ENCODE measurements around the gene SPSB3. TPM values are rescaled to one million over a fixed set of nuclear protein-coding genes. Genes with fewer than 3 reads are reported as not detected.
"Not testable (repeated sequence)": the region's sequence is repeated elsewhere in the genome, so short reads cannot be mapped to it uniquely, and the experiment has no call there.

Gene SPSB3
- total RNA-seq, 1 donor from 2014 or later = 37.5 TPM

GRCh38 chr16:1754204-1754603, 28.2 kb downstream of the SPSB3 start:
- DNase-seq (no peak), ATAC-seq (ENCODE audit: poor library complexity) (no peak)
- intact Hi-C loops (cut with DNase I) = no loop called here

GRCh38 chr16:1752853-1753252, 29.5 kb downstream of the SPSB3 start:
- DNase-seq (no peak), ATAC-seq (ENCODE audit: poor library complexity) (no peak)
- intact Hi-C loops (cut with DNase I) = no loop called here

GRCh38 chr16:1751946-1752345, 30.4 kb downstream of the SPSB3 start:
- DNase-seq (no peak), ATAC-seq (ENCODE audit: poor library complexity) (no peak)
- intact Hi-C loops (cut with DNase I) = no loop called here

- intact Hi-C loops (cut with DNase I) = no loop called here
- DNase-seq = no peak
- ATAC-seq (ENCODE audit: poor library complexity) = no peak
Observed at GRCh38 chr16:1749152-1750117, 32.9 kb downstream of the SPSB3 start.

GRCh38 chr16:1747934-1748333, 34.4 kb downstream of the SPSB3 start:
- ATAC-seq (ENCODE audit: poor library complexity) (no peak), DNase-seq (no peak)
- intact Hi-C loops (cut with DNase I) = no loop called here

GRCh38 chr16:1746693-1747195, 35.6 kb downstream of the SPSB3 start:
- intact Hi-C loops (cut with DNase I) = no loop called here
- ATAC-seq (ENCODE audit: poor library complexity) (no peak), DNase-seq (no peak)

GRCh38 chr16:1745900-1746692, 36.3 kb downstream of the SPSB3 start:
- ATAC-seq (ENCODE audit: poor library complexity) (no peak), DNase-seq (no peak)
- intact Hi-C loops (cut with DNase I) = no loop called here

- intact Hi-C loops (cut with DNase I) = no loop called here
- DNase-seq (no peak), ATAC-seq (ENCODE audit: poor library complexity) (no peak)
Observed at GRCh38 chr16:1745181-1745899, 37.0 kb downstream of the SPSB3 start.

- ATAC-seq (ENCODE audit: poor library complexity) (no peak), DNase-seq (no peak)
- intact Hi-C loops (cut with DNase I) = no loop called here
Observed at GRCh38 chr16:1744338-1744840, 38.0 kb downstream of the SPSB3 start.

- ATAC-seq (ENCODE audit: poor library complexity) (no peak), DNase-seq (no peak)
- intact Hi-C loops (cut with DNase I) = no loop called here
Observed at GRCh38 chr16:1743376-1744337, 38.7 kb downstream of the SPSB3 start.

GRCh38 chr16:1741553-1742165, 40.7 kb downstream of the SPSB3 start:
- no peak for DNase-seq
- ATAC-seq (ENCODE audit: poor library complexity) = peak; percentile 49
- intact Hi-C loops (cut with DNase I) = no loop called here

GRCh38 chr16:1740781-1741490, 41.4 kb downstream of the SPSB3 start:
- intact Hi-C loops (cut with DNase I) = no loop called here
- no peak for DNase-seq
- peak; percentile 28 for ATAC-seq (ENCODE audit: poor library complexity)

GRCh38 chr16:1740234-1740633, 42.1 kb downstream of the SPSB3 start:
- DNase-seq (no peak), ATAC-seq (ENCODE audit: poor library complexity) (no peak)
- intact Hi-C loops (cut with DNase I) = no loop called here

GRCh38 chr16:1734816-1735215, 47.6 kb downstream of the SPSB3 start:
- no peak for DNase-seq
- no peak for ATAC-seq (ENCODE audit: poor library complexity)
- intact Hi-C loops (cut with DNase I) = no loop called here

GRCh38 chr16:1734123-1734522, 48.2 kb downstream of the SPSB3 start:
- ATAC-seq (ENCODE audit: poor library complexity) = no peak
- intact Hi-C loops (cut with DNase I) = no loop called here
- no peak for DNase-seq

GRCh38 chr16:1732551-1732987, 49.8 kb downstream of the SPSB3 start:
- DNase-seq; ATAC-seq (ENCODE audit: poor library complexity); intact Hi-C loops (cut with DNase I): not testable (repeated sequence)

- DNase-seq = no peak
- intact Hi-C loops (cut with DNase I) = no loop called here
Observed at GRCh38 chr16:1732071-1732470, 50.3 kb downstream of the SPSB3 start.

More at GRCh38 chr16:1732071-1732470, 50.3 kb downstream of the SPSB3 start:
- ATAC-seq (ENCODE audit: poor library complexity) = no peak
